ENCODE results near the gene TMEM150A. TPM values are rescaled to one million over a fixed set of nuclear protein-coding genes. Genes with fewer than 3 reads are reported as not detected.

TMEM150A gene
- total RNA-seq, 4 donors from 2014 or later, result 8.9 to 25.2 (median 21.9) TPM

DNA sequence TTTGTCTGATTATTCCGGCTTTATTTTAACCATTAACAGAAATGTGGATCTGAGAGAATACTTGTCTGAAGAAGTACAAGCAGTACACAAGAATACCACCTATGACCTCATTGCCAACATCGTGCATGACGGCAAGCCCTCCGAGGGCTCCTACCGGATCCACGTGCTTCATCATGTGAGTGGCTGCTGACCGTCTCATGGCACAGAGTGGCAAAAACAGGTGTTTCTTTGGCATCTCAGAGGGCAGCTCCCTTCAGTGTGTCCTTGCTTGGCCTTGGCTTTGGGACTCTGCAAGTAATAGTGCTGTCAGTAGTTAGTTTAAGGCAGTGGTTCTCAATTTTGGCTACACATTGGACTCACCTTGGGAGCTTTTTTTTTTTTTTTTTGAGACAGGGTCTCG lies 42.4 kb upstream of the TMEM150A start:
- Histone ChIP-seq H3K9me3 (no peaks in the 10 kb centered on the region), H3K27me3 (no peaks in the 10 kb centered on the region), H3K4me3 (replicated peaks in 1 of 3) (no peak overlapping the region), H3K4me1 (peaks cover 0 to 12% of the 10 kb centered on the region in 2 donors), H3K27ac (no peak overlapping the region), H3K36me3 (peaks cover 66 to 99% of the 10 kb centered on the region in 2 donors)
- WGBS, 2 donors, result 96 to 98% methylated on average over 8 of the region's 8 CpGs
- intact Hi-C loops (cut with DNase I), result no loop called here
- TF ChIP-seq, protein P1, sequence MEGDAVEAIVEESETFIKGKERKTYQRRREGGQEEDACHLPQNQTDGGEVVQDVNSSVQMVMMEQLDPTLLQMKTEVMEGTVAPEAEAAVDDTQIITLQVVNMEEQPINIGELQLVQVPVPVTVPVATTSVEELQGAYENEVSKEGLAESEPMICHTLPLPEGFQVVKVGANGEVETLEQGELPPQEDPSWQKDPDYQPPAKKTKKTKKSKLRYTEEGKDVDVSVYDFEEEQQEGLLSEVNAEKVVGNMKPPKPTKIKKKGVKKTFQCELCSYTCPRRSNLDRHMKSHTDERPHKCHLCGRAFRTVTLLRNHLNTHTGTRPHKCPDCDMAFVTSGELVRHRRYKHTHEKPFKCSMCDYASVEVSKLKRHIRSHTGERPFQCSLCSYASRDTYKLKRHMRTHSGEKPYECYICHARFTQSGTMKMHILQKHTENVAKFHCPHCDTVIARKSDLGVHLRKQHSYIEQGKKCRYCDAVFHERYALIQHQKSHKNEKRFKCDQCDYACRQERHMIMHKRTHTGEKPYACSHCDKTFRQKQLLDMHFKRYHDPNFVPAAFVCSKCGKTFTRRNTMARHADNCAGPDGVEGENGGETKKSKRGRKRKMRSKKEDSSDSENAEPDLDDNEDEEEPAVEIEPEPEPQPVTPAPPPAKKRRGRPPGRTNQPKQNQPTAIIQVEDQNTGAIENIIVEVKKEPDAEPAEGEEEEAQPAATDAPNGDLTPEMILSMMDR (IDR thresholded peaks at IDR 0.05), result no peak
- no peak for TF ChIP-seq POLR2A (IDR thresholded peaks at IDR 0.05)
- DNase-seq, result no peak

DNA sequence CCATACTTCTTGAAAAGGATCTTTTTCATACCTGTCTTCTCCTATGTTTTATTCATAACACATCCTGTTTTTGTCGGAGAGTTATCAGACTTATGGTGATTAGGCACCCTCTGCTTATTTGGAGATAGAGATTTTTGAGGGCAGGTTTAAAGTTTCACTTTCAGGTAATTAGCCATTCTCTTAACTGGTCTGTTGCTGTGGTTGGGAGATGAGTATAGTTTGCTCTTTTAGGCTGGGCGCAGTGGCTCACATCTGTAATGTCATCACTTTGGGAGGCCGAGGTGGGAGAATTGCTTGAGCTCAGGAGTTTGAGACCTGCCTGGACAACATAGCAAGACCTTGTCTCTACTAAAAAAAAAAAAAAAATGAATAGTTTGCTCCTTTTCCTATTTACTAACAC lies 40.2 kb upstream of the TMEM150A start:
- no peak for TF ChIP-seq POLR2A (IDR thresholded peaks at IDR 0.05)
- TF ChIP-seq, protein P1 (IDR thresholded peaks at IDR 0.05), result no peak
- Histone ChIP-seq H3K4me1 (peaks cover 0 to 2% of the 10 kb centered on the region in 2 donors), H3K9me3 (no peaks in the 10 kb centered on the region), H3K36me3 (peaks cover 77 to 92% of the 10 kb centered on the region in 2 donors), H3K27me3 (no peaks in the 10 kb centered on the region), H3K27ac (no peak overlapping the region), H3K4me3 (replicated peaks in 1 of 3) (no peak overlapping the region)
- WGBS, 2 donors, result 71 to 93% methylated on average over 3 of the region's 3 CpGs
- intact Hi-C loops (cut with DNase I), result no loop called here
- DNase-seq, result no peak

DNA sequence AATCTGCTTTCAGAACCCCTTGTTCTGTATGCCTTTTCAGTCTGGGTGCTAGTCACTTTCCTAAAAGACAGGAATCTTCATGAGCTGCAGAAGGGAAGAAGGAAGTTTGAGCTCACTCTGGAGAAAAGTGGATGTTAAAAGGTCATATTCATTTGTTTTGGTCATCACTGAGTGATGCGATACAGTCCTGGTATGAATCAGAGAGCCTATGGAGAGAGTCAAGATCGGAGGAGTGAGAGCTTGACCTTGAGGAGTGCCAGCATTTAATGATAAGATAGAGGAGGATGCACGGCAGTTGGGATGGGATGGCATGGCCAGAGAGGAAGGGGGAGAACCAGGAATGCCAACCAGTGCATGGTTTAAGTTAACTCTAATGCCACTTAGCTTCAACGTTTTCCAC lies 33.1 kb upstream of the TMEM150A start:
- Histone ChIP-seq H3K4me3 (replicated peaks in 1 of 3) (no peak overlapping the region), H3K36me3 (peaks cover 71 to 75% of the 10 kb centered on the region in 2 donors), H3K27ac (no peak overlapping the region), H3K27me3 (no peaks in the 10 kb centered on the region), H3K9me3 (no peaks in the 10 kb centered on the region), H3K4me1 (peaks cover 0 to 6% of the 10 kb centered on the region in 2 donors)
- DNase-seq, result no peak
- 79 to 85% methylated on average over 4 of the region's 4 CpGs for WGBS, 2 donors
- intact Hi-C loops (cut with DNase I), result loop anchor here (10.0 kb wide), 2 partner anchors 179 to 459 kb away; no protein-coding TSS in a partner anchor
- TF ChIP-seq, protein P1 (IDR thresholded peaks at IDR 0.05), result no peak
- TF ChIP-seq POLR2A (IDR thresholded peaks at IDR 0.05), result no peak

DNA sequence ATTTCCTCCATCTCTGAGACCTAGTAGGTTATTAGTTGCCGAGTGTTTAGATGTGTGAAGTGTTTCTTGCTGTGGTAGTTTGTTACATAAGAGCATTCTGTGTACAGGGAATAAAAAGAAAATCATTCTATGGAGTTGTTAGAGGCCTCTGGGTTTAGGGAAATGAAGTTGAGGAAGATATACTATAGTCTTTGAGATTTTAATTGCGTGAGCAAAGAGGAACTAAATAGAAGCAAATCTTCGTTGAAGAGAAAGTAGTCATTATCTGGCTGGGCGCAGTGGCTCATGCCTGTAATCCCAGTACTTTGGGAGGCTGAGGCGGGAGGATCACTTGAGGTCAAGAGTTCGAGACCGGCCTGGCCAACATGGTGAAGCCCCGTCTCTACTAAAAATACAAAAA lies 32.5 kb upstream of the TMEM150A start:
- intact Hi-C loops (cut with DNase I), result loop anchor here (10.0 kb wide), 2 partner anchors 180 to 460 kb away; no protein-coding TSS in a partner anchor

DNA sequence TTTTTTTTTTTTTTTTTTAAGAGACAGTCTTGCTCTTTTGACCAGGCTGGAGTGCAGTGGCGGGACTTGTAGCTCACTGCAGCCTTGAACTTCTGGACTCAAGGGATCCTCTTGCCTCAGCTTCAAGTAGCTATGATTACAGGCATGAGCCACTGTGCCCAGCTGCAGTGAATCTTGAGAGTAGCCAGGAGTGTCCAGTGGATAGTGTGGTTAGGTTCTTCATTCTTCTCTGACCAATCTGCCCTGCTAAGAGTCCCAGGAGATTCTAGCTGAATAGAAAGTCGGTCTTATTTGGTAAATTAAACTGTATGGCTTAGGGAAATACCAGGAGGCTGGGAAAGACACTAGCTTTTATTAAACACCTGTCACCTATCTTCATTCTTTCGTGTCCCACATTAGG lies 28.8 kb upstream of the TMEM150A start:
- TF ChIP-seq, protein P1 (IDR thresholded peaks at IDR 0.05), result no peak
- no peak for TF ChIP-seq POLR2A (IDR thresholded peaks at IDR 0.05)
- H3K27ac ChIP-seq, result no peak overlapping the region
- 84 to 93% methylated on average over 3 of the region's 3 CpGs for WGBS, 2 donors
- no peaks in the 10 kb centered on the region for H3K9me3 ChIP-seq
- intact Hi-C loops (cut with DNase I), result loop anchor here (10.0 kb wide), 2 partner anchors 183 to 463 kb away; no protein-coding TSS in a partner anchor
- H3K4me3 ChIP-seq (replicated peaks in 1 of 3), result no peak overlapping the region
- no peak for DNase-seq
- H3K4me1 ChIP-seq, result no peaks in the 10 kb centered on the region
- peaks cover 53 to 72% of the 10 kb centered on the region in 2 donors for H3K36me3 ChIP-seq
- no peaks in the 10 kb centered on the region for H3K27me3 ChIP-seq

More for the DNA sequence above, 32.5 kb upstream of the TMEM150A start:
- H3K27ac ChIP-seq, result no peak overlapping the region
- no peak overlapping the region for H3K4me3 ChIP-seq (replicated peaks in 1 of 3)
- H3K27me3 ChIP-seq, result no peaks in the 10 kb centered on the region
- peaks cover 0 to 6% of the 10 kb centered on the region in 2 donors for H3K4me1 ChIP-seq
- 92 to 94% methylated on average over 8 of the region's 8 CpGs for WGBS, 2 donors
- H3K36me3 ChIP-seq, result peaks cover 64 to 74% of the 10 kb centered on the region in 2 donors
- DNase-seq, result no peak
- TF ChIP-seq POLR2A (IDR thresholded peaks at IDR 0.05), result no peak
- TF ChIP-seq, protein P1 (IDR thresholded peaks at IDR 0.05), result no peak
- H3K9me3 ChIP-seq, result no peaks in the 10 kb centered on the region
